Gastroesophageal sphincter (tissue), 2 donors: Measurements from ENCODE around the gene LMAN2.

Source experiments
- EP300 ChIP-seq: sonication (generic); formaldehyde crosslinking; IDR thresholded peaks from one replicate; pipeline ENCODE4 v1.6.1; 2017; ENCODE audit warnings: antibody characterized with exemption, mild to moderate bottlenecking
- POLR2A ChIP-seq, 2 donors: fragments of 450-650 bp; IDR thresholded peaks; one replicate each; pipeline ENCODE4 v1.6.1; 2017; ENCODE audit warnings: antibody characterized with exemption in 2 of 2, mild to moderate bottlenecking in 2 of 2, moderate library complexity in 1 of 2

DNA sequence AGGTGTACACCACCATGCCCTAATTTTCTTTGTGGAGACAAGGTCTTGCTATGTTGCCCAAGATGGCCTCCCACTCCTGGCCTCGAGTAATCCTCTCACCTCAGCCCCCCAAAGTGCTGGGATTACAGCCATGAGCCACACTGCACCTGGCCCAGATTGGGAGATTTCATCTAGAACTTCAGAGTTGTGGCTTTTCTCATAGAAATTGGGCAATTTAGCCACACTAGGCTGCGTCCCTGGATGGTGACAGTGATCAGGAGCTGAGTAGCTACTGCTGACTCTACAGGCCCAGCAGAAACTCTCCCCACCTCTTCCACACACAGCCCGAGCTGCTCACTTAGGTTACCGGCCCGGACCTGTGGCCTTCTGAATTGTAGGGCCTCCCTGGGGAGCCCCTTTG is 41.3 kb upstream of the LMAN2 start:
- TF ChIP-seq POLR2A (IDR thresholded peaks at IDR 0.05), result no peak
- TF ChIP-seq EP300, result no peak
